ENCODE measurements around the gene FIZ1. TPM values are rescaled to one million over a fixed set of nuclear protein-coding genes. Genes with fewer than 3 reads are reported as not detected.
"Not testable (repeated sequence)": the region's sequence is repeated elsewhere in the genome, so short reads cannot be mapped to it uniquely, and the experiment has no call there.

FIZ1 gene
- total RNA-seq, 1 donor from 2014 or later: 7.4 TPM

DNA sequence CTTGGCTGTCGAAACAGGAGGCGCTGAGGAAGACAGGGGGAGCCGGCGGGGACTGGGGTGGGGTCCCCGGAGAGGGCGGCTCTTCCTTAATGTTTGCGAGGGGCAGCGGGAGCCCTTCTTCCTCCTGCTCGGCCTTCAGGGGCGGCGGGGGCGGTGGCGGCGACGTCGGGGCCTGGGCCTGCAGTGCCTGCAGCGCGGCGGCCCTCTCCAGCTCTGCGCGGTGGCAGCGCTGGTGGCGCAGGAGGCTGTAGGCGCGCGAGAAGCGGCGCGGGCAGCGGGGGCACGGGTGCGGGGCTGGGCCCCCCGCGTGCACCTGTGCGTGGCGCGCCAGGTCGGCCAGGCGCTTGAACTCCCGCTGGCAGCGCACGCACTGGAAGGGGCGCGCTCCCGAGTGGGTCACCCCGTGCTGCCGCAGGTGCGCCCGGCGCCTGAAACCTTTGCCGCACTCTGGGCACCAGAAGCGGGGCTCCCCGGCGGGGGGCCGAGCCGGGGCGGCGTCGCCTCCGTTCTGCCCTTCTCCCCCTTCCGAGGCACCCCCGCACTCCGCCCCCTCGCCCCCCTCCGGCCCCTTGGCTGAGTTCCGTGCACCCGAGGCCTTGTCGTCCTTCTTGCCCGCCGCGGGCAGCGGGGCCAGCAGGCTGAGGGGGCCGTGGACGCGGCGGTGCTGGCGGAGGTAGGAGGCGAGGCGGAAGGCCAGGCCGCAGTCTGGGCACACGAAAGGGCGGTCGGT is 21.1 kb downstream of the FIZ1 start:
- DNase-seq (ENCODE audit: low read depth): no peak

DNA sequence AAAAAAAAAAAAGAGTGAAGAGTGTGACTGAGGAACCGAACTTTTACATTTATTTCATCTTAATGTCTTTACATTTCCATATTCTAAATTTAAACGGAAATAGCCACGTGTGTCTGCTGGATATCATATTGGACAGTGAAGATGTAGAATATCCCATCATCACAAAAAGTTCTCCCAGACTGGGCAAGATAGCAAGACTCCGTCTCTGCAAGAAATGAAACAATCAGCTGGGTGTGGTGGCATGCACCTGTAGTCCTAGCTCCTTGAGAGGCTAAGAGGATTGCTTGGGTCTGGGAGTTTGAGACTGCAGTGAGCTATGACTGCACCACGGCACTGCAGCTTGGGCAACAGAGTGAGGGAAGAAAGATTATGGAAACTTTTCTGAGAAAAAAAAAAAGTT is 22.6 kb downstream of the FIZ1 start:
- DNase-seq (ENCODE audit: low read depth): no peak

DNA sequence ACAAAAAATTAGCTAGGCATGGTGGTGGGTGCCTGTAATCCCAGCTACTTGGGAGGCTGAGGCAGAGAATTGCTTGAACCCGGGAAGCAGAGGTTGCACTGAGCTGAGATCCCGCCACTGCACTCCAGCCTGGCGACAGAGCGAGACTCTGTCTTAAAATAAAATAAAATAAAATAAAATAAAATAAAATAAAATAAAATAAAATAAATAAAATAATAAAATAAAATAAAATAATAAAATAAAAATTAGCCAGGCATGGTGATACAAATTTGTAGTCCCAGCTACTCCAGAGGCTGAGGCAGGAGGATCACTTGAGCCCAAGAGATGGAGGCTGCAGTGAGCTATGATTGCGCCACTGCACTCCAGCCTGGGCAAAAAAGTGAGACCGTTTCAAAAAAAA is 25.4 kb downstream of the FIZ1 start:
- DNase-seq (ENCODE audit: low read depth): not testable (repeated sequence)

DNA sequence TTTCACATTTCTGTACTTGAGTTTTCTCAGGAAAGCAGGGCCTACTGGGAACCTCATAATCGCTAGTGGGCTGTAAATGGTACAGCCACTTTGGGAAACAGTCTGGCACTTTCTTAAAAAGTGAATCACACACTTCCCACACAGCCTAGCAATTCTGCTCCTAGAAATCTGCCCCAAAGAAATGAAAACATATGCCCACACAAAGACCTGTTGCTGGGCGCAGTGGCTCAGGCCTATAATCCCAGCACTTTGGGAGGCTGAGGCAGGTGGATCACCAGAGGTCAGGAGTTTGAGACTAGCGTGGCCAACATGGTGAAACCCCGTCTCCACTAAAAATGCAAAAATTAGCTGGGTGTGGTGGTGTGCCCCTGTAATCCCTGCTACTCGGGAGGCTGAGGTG is 29.8 kb downstream of the FIZ1 start:
- DNase-seq (ENCODE audit: low read depth): not testable (repeated sequence)

DNA sequence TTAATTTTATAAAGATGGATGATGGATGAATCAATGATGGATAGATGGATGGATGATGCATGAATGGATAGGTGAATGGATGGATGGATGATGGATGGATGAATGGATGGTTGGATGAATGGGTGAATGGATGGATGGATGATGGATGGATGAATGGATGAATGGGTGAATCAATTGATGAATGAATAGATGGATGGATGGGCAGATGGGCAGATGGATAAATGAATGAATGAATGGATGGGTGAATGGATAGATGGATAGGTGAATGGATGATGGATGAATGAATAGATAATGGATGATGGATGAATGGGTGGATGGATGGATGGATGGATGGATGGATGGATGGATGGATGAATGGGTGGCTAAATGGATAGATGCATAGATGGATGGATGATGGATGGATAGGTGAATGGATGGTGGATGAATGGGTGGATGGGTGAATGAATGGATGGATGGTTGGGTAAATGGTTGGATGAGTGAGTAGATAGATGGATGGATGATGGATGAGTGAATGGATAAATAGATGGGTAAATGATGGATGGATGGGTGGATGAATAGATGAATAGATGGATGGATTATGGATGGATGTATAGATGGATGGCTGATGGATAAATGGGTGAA is 31.5 kb downstream of the FIZ1 start:
- DNase-seq (ENCODE audit: low read depth): no peak

DNA sequence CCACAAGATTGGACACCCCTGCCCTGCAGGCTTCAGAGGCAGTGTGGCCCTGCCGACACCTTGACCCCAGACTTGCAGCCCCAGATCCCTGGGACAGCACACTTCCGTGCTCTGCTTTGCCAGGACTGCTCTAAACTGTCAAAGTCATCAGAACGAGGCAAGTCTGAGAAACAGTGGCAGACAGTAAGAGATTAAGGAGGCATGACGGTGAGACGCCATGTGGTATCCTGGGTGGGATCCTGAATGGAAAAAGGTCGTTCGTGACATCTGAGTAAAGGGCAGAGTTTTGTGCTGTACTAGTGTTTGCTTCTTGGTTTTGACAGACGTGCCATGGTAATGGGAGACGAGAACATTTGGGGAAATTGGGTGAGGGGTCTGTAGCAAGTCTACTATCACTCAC is 32.5 kb downstream of the FIZ1 start:
- DNase-seq (ENCODE audit: low read depth): no peak

DNA sequence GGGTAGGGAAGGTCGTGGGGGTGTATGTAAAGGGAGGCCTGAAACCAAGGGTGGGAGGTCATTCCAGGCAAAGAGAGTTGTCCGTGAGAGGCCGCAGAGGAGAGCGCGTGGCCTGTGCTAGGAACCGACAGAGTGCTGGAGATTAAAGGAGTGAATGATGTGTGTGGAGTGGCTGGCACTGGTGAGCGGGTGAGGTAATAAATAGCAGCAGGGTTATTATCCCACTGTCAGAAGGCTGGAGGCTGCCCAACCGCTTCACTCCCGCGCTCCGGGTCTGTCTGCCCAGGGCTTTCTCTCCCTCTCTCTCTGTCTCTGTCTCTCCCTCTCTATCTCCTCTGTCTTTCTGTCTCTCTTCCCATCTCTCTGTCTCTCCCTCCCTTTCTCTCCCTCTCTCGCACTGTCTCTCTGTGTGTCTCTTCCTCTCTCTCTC is 36.0 kb downstream of the FIZ1 start:
- DNase-seq (ENCODE audit: low read depth): no peak

DNA sequence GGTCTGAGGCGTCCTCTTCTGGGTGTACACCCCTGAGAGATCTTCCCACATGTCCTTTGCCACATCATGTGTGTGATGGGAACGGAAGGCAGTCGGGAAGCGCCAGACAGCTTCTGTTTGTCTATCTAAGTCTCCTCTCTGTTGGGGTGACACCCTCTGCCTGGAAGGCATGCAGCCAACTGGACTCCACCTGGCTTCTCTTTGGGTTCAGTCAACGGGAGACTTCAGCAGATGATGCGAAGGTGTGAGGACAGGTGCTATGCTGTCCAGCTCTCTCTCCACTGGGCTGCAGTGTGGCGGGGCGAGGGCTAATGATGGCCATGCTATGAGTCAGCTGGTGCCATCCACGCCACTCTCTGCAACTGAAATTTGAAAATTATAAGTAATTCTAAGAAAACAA is 39.6 kb downstream of the FIZ1 start:
- no peak for DNase-seq (ENCODE audit: low read depth)

DNA sequence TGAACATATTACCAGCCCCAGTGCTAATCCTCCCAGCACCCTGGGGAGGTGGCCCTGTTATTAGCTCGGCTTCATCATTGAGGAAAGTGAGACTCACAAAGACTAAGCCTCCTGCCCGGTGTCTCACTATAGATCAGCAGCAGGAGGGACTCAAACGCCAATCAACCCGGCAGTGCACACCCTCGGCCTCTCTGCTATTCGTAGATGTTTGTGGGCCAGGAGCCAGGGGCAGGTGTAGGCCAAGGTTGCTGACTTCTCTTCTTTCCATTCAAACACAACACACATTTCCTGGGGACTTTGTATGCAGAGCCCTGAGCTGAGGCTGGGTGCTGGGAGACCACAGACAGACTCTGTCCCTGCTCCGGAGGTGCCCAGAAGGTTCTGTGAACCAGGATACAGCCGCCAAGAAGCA is 44.6 kb downstream of the FIZ1 start:
- no peak for DNase-seq (ENCODE audit: low read depth)

DNA sequence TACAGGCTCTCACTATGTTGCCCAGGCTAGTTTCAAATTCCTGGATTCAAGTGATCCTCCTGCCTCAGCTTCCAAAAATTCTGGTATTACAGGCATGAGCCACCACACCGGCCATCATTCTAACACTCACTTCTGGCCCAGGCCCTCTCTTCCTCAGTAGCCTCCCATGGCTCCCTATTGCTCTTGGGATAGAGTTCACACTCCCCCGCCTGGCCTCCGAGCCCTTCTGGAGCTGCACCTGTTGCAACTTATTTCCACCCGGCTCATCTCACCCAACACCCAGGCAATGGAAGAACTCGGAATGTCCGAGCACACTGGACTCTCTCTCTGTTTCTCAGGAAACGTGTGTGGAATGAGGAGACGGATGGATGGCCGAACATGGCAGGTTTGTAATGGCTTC is 45.0 kb downstream of the FIZ1 start:
- DNase-seq (ENCODE audit: low read depth): no peak

DNA sequence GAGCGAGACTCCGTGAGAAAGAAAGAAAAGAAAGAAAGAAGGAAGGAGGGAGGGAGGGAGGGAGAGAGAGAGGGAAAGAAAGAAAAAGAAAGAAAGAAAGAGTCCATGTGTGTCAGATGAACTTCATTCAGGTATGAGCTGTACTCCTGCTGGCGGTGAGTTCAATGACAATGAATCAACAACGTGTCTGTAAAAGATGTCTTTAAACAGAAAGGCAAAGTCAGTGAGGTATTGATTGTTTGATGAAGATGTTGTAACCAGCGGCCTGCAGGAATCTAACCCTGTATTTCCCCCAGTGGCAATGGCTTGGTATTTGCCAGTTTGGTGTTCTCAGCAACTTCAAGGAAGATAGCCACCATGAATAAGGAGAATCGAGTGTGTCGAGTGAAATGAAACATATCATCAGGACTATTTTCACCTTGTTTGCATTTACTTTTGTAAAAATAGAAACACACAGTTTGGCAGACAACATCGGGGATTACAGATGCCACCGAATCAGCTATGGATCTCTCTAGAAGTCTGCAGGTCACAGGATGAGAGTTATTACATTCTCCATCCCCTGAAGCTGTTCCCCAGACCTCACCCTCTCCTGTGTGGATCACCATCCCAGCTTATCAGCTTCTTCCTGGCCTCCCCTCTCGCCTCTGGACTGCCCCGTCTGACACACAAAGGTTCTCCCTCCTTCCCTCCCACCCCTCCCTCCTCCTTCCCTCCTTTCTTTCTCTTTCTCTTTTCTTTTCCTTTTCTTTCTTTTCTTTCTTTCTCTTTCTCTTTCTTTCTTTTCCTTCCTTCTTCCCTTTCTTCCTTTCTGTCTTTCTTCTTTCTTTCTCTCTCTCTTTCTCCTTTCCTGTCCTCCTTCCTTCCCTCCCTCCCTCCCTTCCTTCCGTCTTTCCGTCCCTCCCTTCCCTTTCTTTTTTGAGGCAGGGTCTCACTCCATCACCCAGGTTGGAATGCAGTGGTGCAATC is 45.8 kb downstream of the FIZ1 start:
- DNase-seq (ENCODE audit: low read depth): no peak

DNA sequence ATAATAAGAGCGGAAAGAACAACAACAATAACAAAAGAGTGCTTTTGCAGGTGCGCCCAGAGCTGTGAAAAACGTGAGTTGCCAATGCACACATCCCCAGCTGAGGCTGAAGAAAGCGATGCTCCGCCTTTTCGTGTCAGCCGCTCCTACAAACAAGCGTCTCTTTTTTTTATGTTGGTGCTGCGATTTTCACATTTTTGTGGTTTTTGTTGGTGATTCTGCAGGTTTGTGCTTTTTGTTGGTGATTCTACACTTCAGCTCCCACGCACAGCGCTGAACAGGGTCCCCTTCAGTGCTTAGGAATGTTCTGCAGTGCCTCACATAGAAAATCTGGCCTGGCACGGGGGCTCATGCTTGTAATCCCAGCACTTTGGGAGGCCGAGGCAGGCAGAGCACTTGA is 46.7 kb downstream of the FIZ1 start:
- peak; percentile 77 for DNase-seq (ENCODE audit: low read depth)

DNA sequence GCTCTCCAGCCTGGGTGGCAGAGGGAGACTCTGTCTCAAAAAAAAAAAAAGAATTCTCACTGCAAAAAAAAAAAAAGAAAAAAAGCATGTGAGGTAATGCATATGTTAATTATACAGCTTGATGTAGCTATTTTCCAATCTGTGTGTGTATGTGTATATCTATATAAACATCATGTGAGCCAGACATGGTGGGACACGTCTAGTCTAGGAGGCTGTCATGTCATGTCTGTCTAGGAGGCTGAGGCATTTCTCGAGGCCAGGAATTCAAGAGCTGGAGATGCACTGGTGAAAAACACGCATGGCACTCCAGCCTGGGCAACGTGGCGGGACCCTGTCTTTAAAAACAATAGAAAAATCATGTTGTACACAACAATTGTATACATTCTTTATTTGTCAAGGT is 47.1 kb downstream of the FIZ1 start:
- DNase-seq (ENCODE audit: low read depth): no peak

DNA sequence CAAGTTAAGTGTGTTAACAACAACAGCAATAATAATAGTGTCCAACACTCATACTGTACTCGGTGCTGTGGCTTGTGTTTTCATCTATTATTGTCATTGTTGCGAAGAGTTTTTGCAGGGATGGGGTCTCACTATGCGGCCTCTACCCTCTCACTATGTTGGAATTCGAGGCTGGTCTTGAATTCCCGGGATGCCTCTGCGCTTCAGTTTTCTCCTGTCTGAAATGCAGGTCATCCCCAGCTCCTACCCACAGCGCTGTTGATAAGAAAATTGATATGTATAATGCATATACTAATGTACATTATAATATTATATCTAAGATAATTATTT is 49.0 kb downstream of the FIZ1 start:
- DNase-seq (ENCODE audit: low read depth): no peak

DNA sequence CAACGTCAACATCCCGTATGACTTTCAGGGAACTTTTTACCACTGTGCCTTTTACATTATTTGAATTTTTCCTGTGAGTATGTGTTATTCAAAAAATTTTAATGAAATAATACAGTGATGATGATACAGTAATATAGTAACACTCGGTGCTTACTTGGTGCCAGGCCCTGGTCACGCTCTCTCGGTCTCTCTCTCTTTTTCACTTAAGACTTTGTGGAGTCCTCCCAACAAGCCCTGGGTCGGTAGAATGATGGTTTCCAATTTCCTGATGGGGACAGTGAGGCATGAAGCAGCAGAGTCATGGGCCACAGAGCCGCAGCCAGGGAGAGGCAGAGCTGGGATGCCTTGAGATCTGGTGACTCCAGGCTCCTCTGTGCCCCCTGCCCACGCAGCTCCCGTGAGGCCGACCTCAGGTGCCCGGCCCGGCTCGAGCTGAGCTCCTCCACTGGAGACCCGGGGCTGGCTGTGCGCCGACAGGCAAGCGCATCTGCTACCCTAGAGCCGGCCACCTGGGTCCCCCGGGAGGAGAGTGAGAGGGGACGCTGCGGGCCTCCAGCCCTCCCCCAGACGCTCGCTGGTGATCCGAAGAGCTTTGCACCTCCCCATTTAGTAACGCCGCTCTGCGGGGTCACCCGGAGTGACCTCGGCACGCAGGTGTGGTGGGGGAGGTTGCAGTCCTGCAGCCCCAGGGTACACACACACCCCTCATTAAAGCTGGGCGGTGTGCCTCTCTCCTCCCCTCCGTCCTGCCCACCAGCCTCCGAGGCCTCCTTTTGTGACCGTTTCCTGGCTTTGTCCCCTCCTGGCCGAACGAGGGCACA is 49.6 kb downstream of the FIZ1 start:
- peak; percentile 89 for DNase-seq (ENCODE audit: low read depth)

DNA sequence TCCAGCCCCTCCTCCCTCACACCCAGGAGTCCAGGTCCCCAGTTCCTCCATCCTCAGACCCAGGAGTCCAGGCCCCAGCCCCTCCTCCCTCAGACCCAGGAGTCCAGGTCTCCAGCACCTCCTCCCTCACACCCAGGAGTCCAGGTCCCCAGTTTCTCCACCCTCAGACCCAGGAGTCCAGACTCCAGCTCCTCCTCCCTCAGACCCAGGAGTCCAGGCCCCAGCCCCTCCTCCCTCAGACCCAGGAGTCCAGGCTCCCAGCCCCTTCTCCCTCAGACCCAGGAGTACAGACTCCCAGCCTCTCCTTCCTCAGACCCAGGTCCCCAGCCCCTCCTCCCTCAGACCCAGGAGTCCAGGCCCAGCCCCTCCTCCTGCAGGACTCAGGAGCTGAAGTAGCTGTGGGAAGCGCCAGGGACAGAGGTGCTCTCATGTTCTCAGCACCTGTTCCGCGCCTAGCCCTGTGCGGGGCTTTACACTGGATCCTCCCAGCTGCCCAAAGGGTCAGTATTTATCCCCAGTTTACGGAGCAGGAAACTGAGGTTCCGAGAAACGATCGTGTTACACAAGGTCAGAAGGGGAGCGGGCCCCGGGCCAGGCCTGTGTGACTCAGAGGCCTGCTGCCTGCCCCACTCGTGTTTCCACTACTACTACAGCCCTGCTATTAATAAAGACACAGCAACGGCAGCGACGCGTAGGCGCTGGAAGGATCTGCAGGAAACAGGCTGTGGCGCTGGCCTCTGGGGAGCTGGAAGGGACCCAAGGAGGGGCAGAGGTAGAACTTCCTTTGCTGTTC is 52.3 kb downstream of the FIZ1 start:
- DNase-seq (ENCODE audit: low read depth): no peak

DNA sequence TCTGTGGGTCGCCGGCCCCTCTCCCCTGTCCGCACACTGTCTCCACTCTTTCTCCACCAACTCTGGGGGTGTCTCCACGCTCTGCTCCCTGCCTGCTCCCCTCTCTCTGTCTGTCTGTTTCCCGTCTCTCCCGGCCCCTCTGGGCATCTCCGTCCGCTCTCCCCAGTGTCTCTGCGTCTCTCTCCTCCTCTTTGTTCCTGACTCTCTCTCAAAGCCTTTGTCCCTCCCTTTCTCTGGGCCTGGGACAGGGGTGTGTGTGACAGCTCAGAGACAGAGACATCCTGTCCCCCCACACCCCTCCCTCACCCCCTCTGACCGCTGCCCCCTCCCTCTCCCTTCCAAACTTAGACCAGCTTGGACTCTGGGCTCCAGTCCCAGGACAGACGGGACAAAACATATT is 53.3 kb downstream of the FIZ1 start:
- no peak for DNase-seq (ENCODE audit: low read depth)

DNA sequence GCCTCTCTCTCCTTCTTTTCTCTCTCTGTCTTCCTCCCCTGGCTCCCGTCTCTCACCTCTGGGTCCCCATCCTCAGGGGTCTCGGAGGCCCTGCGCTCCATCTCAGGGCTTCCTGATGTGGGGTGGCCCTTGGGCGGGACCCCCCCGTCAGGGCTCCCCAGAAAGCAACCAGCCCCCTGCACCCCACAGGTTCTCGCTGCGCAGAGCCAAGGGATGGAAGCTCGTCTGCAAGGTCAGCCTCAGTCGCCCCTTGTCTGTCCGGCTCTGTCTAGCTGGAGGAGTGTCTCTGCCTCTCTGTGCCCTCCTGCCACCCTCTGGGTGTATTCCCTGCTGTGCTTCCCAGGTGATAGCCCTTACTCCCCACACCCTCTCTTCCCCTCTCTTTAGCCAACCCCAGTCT is 53.9 kb downstream of the FIZ1 start, which contains the start of gene SBK3:
Gene SBK3 (minus strand): TSS at position 101 of the 400 bp plus-strand sequence. CDS start 0 bp downstream, at position 101.
- DNase-seq (ENCODE audit: low read depth): no peak

DNA sequence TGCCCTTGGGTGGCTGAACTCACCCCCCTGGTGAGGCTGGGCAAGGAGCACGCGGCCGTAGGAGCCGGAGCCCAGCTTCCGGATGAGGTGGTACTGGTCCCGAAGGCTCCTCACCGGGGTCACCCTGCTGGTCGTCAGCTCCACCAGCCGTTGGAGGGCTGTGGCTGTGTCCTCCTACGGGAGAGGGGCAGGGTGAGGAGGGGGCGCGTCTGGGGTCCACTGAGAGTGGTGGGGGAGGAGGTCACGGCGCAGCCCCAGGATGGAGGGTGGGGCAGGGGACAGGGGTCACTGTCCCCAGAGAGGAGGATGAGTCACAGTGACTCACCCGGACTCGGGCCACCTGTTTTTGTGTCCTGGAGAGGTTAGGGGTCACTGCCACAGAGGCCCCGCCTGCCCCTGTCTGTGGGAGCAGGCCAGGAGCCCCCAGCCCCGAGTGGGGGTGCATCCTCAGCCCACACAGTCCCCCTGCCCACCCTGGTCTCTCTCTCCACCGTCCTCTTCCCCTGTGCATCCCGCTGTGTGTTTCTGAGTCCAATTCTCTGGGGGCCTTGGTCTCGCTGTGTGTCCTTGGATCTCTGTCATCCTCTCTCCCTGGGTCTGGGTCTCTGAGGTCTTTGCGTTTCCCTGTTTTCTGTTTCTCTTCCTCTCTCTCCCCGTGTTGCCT is 54.4 kb downstream of the FIZ1 start:
- no peak for DNase-seq (ENCODE audit: low read depth)

DNA sequence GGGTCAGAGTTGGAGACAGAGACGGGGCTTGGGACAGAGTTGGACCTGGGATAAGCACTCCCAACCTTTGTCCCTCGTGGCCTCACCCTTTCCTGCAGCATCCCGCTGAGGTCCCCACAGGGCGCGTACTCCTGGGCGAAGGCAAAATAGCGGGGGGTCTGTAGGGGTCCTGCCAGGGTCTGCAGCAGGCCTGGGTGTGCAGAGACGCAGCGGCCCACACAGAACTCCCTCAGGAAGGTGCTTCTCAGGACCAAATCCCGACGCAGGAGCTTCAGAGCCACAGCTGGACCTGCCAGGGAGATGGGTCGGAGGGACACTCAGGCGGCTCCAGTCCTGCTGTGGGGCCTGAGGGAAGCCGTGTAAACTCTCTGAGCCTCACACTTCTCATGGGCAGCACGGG is 55.3 kb downstream of the FIZ1 start:
- DNase-seq (ENCODE audit: low read depth): no peak
